ENCODE results near the gene FSD1.
"Not testable (repeated sequence)": the region's sequence is repeated elsewhere in the genome, so short reads cannot be mapped to it uniquely, and the experiment has no call there.

The FSD1 gene

GRCh38 chr19:4343370-4344307 lies 39.2 kb downstream of the FSD1 start, which contains the start of gene MPND:
Gene MPND, plus strand, starts transcription at chr19:4343562. Its CDS starts 32 bp downstream, at chr19:4343594.
- TF ChIP-seq CTCF (IDR thresholded peaks at IDR 0.05; ENCODE audit: low read depth, low read length) = no peak
- H3K4me3 ChIP-seq (replicated peaks in 1 of 2; ENCODE audit: low read depth in 2 of 2, low read length in 2 of 2) = peak within 1 kb of the TSS; percentile 70 to 72
- peak; percentile 70 to 81 for DNase-seq (ENCODE audit: low read depth in 2 of 2)

- TF ChIP-seq CTCF (IDR thresholded peaks at IDR 0.05; ENCODE audit: low read depth, low read length) = no peak
- DNase-seq (ENCODE audit: low read depth in 2 of 2) = no peak
These were observed 41.1 kb downstream of the FSD1 start for GRCh38 chr19:4345342-4346019.

GRCh38 chr19:4346020-4346383 lies 41.6 kb downstream of the FSD1 start:
- no peak overlapping the region for H3K4me3 ChIP-seq (replicated peaks in 1 of 2; ENCODE audit: low read depth in 2 of 2, low read length in 2 of 2)
- no peak for TF ChIP-seq CTCF (IDR thresholded peaks at IDR 0.05; ENCODE audit: low read depth, low read length)
- no peak for DNase-seq (ENCODE audit: low read depth in 2 of 2)

More at GRCh38 chr19:4345342-4346019, 41.1 kb downstream of the FSD1 start:
- no peak overlapping the region for H3K4me3 ChIP-seq (replicated peaks in 1 of 2; ENCODE audit: low read depth in 2 of 2, low read length in 2 of 2)

GRCh38 chr19:4347521-4347920 lies 43.1 kb downstream of the FSD1 start:
- H3K4me3 ChIP-seq (replicated peaks in 1 of 2; ENCODE audit: low read depth in 2 of 2, low read length in 2 of 2) = no peak overlapping the region
- no peak for DNase-seq (ENCODE audit: low read depth in 2 of 2)
- no peak for TF ChIP-seq CTCF (IDR thresholded peaks at IDR 0.05; ENCODE audit: low read depth, low read length)

DNA sequence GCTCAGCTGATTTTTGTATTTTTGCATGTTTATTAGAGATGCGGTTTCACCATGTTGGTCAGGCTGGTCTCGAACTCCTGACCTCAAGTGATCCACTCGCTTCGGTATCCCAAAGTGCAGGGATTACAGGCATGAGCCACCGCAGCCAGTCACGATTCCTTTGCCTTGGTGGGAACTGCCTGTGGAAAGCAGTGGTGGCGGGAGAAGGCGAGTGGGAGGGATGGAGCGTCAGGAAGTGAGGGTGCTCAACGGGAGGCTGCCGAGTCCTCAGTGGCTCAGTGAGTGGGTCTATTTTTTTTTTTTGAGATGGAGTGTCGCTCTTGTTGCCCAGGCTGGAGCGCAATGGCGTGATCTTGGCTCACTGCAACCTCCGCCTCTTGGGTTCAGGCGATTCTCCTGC lies 44.8 kb downstream of the FSD1 start:
- not testable (repeated sequence) for DNase-seq (ENCODE audit: low read depth in 2 of 2); H3K4me3 ChIP-seq (replicated peaks in 1 of 2; ENCODE audit: low read depth in 2 of 2, low read length in 2 of 2)

DNA sequence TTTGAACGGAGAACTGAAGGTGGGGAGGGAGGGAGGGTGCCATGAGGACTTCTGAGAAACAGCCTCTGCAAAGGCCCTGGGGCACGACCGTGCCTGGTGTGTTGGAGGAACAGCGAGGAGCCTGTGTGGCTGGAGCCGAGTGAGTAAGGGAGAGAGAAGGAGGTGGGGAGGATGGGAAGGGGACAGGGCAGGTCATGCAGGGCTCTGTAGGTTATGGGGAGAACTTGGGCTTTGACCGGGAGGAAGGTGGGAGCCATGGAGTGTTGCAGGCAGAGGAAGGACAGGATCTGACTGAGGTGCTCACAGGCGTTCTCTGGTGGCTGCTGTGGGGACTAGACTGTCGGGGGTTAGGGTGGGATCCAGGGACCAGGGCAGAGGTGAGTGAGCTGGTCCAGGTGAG lies 45.7 kb downstream of the FSD1 start:
- no peak for TF ChIP-seq CTCF (IDR thresholded peaks at IDR 0.05; ENCODE audit: low read depth, low read length)
- DNase-seq (ENCODE audit: low read depth in 2 of 2) = no peak
- no peak overlapping the region for H3K4me3 ChIP-seq (replicated peaks in 1 of 2; ENCODE audit: low read depth in 2 of 2, low read length in 2 of 2)

- H3K4me3 ChIP-seq (replicated peaks in 1 of 2; ENCODE audit: low read depth in 2 of 2, low read length in 2 of 2) = no peak overlapping the region
- no peak for TF ChIP-seq CTCF (IDR thresholded peaks at IDR 0.05; ENCODE audit: low read depth, low read length)
These were observed 46.3 kb downstream of the FSD1 start for GRCh38 chr19:4350726-4351125.

More at GRCh38 chr19:4350726-4351125, 46.3 kb downstream of the FSD1 start:
- DNase-seq (ENCODE audit: low read depth in 2 of 2) = no peak
